HEK293 (cell line): ENCODE measurements around the gene DPEP3.

ENCODE experiments used
- RBAK ChIP-seq: fragments of 450-650 bp; formaldehyde crosslinking; IDR thresholded peaks from 2 replicates; pipeline ENCODE4 v1.5.1; 2016; ENCODE audit warnings: missing biosample characterization, missing genetic modification characterization
- ZNF707 ChIP-seq: fragments of 450-650 bp; formaldehyde crosslinking; IDR thresholded peaks from 2 replicates; pipeline ENCODE4 v1.5.1; 2016; ENCODE audit warnings: missing biosample characterization, missing genetic modification characterization

GRCh38 chr16:67936880-67937605, 43.3 kb downstream of the DPEP3 start:
- no peak for TF ChIP-seq ZNF707 (tag by site-specific recombination)
- TF ChIP-seq RBAK (tag by site-specific recombination) = no peak
